Measurements from ENCODE around the gene MYH9.

The MYH9 gene

GRCh38 chr22:36367479-36367878 is 20.3 kb downstream of the MYH9 start:
- no peak for DNase-seq (ENCODE audit: low read depth)

- DNase-seq (ENCODE audit: low read depth): no peak
These were observed 20.7 kb downstream of the MYH9 start for GRCh38 chr22:36367066-36367465.

- DNase-seq (ENCODE audit: low read depth): no peak
These were observed 21.5 kb downstream of the MYH9 start for GRCh38 chr22:36366291-36366708.

- peak; percentile 69 for DNase-seq (ENCODE audit: low read depth)
These were observed 22.8 kb downstream of the MYH9 start for GRCh38 chr22:36365020-36365411.

GRCh38 chr22:36364255-36365019 is 23.3 kb downstream of the MYH9 start:
- no peak for DNase-seq (ENCODE audit: low read depth)

GRCh38 chr22:36363349-36363981 is 24.3 kb downstream of the MYH9 start:
- DNase-seq (ENCODE audit: low read depth): no peak

- DNase-seq (ENCODE audit: low read depth): no peak
These were observed 24.8 kb downstream of the MYH9 start for GRCh38 chr22:36362932-36363331.

- no peak for DNase-seq (ENCODE audit: low read depth)
These were observed 25.7 kb downstream of the MYH9 start for GRCh38 chr22:36362075-36362474.

- DNase-seq (ENCODE audit: low read depth): no peak
These were observed 26.8 kb downstream of the MYH9 start for GRCh38 chr22:36360871-36361383.

GRCh38 chr22:36360011-36360410 is 27.8 kb downstream of the MYH9 start:
- DNase-seq (ENCODE audit: low read depth): no peak

GRCh38 chr22:36359470-36359996 is 28.2 kb downstream of the MYH9 start:
- no peak for DNase-seq (ENCODE audit: low read depth)

- DNase-seq (ENCODE audit: low read depth): no peak
These were observed 29.0 kb downstream of the MYH9 start for GRCh38 chr22:36358533-36359469.

GRCh38 chr22:36356708-36357624 is 30.8 kb downstream of the MYH9 start:
- DNase-seq (ENCODE audit: low read depth): no peak

- DNase-seq (ENCODE audit: low read depth): no peak
These were observed 31.9 kb downstream of the MYH9 start for GRCh38 chr22:36355894-36356293.

GRCh38 chr22:36355362-36355761 is 32.4 kb downstream of the MYH9 start:
- DNase-seq (ENCODE audit: low read depth): no peak

GRCh38 chr22:36352803-36353507 is 34.8 kb downstream of the MYH9 start:
- DNase-seq (ENCODE audit: low read depth): no peak

- DNase-seq (ENCODE audit: low read depth): no peak
These were observed 35.6 kb downstream of the MYH9 start for GRCh38 chr22:36351921-36352802.

GRCh38 chr22:36350751-36351594 is 36.8 kb downstream of the MYH9 start:
- DNase-seq (ENCODE audit: low read depth): no peak
